ENCODE results near the gene CCDC97.
"Not testable (repeated sequence)": the region's sequence is repeated elsewhere in the genome, so short reads cannot be mapped to it uniquely, and the experiment has no call there.

Gene CCDC97

GRCh38 chr19:41364524-41365391 is 54.8 kb downstream of the CCDC97 start:
- no peak for DNase-seq (ENCODE audit: low spot score)

DNA sequence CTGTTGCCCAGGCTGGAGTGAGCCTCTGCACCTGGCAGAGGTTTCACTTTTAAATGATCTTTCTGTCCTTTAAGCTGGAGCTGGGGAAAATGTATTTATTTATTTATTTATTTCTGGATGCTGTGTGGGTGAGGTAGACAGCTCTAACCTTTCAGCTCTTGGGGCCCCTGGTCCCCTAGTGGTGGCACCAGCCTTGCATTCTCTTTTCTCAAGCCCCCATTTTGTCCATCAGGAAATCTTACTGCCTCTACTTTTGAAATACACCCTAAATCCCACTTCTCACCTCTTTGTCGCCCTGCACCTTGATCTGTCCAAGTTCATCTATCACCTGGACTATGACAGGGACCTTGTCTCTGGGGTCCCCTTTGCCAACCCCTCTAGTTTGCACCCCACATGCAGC is 56.1 kb downstream of the CCDC97 start:
- no peak for DNase-seq (ENCODE audit: low spot score)

- no peak for DNase-seq (ENCODE audit: low spot score)
Measured at GRCh38 chr19:41367848-41368301, 57.9 kb downstream of the CCDC97 start.

- no peak for DNase-seq (ENCODE audit: low spot score)
Measured at GRCh38 chr19:41369769-41370168, 59.8 kb downstream of the CCDC97 start.

DNA sequence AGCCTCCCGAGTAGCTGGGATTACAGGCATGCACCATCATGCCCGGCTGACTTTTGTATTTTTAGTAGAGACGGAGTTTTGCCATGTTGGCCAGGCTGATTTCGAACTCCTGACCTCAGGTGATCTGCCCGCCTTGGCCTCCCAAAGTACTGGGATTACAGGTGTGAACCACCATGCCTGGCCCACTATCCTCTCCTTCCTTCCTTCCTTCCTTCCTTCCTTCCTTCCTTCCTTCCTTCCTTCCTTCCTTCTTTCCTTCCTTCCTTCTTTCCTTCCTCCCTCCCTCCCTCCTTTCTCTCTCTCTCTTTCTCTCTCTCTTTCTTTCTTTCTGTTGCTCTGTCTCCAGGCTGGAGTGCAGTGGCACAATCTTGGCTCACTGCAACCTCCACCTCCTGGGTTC is 61.1 kb downstream of the CCDC97 start:
- DNase-seq (ENCODE audit: low spot score) = not testable (repeated sequence)

- DNase-seq (ENCODE audit: low spot score) = no peak
Measured at GRCh38 chr19:41371541-41371940, 61.6 kb downstream of the CCDC97 start.

GRCh38 chr19:41372501-41372900 is 62.5 kb downstream of the CCDC97 start:
- no peak for DNase-seq (ENCODE audit: low spot score)

DNA sequence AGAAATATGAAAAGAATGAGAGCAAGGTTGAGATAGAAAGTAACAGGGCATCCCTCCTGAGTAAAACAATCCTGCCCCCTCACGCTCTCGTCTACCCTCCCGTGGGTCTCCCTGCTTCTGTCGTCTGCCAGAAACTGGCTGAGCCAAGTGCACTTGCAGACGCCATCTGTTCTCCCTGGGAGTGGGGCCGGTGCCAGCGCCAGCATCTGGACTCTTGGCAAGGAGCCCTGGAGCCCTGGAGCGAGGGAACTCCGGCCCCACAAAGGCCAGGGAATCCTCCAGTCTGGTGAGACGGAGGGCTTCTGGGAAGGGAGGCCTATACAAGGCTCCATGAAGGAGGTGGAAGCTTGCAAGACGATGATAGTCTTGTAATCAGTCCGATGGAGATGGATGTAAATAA is 64.0 kb downstream of the CCDC97 start:
- no peak for DNase-seq (ENCODE audit: low spot score)
